OCI-LY1 (cell line): Measurements from ENCODE around the gene TSKS.

Source experiments
- H2AFZ ChIP-seq: fragments of 200-600 bp; sonication (generic), shearing (Covaris generic); 2 replicates; pipeline ENCODE4 v1.6.0; 2014; ENCODE audit warnings: antibody characterized with exemption, mild to moderate bottlenecking, low read length
- H3F3A ChIP-seq: fragments of 200-600 bp; sonication (generic), shearing (Covaris generic); 2 replicates; pipeline ENCODE4 v1.6.0; 2014; ENCODE audit warnings: mild to moderate bottlenecking, antibody characterized with exemption, low read length, moderate library complexity; ENCODE audit not compliant: insufficient read depth
- H3K27ac ChIP-seq: fragments of 200-600 bp; sonication (generic); 2 replicates; pipeline ENCODE4 v1.5.1; 2014; ENCODE audit warnings: low read length, mixed run types, mild to moderate bottlenecking, low read depth; ENCODE audit not compliant: poor library complexity, severe bottlenecking
- H3K27me3 ChIP-seq: fragments of 200-600 bp; sonication (generic); 2 replicates; pipeline ENCODE4 v1.6.0; 2014; ENCODE audit warnings: antibody characterized with exemption, mild to moderate bottlenecking, low read length, moderate library complexity; ENCODE audit not compliant: insufficient read depth
- H3K36me3 ChIP-seq: fragments of 200-600 bp; sonication (generic); 2 replicates; pipeline ENCODE4 v1.6.1; 2014; ENCODE audit warnings: mild to moderate bottlenecking, antibody characterized with exemption, low read length, moderate library complexity, mixed read lengths; ENCODE audit not compliant: insufficient read depth
- H3K4me1 ChIP-seq: fragments of 200-600 bp; sonication (generic); 2 replicates; pipeline ENCODE4 v1.5.1; 2014; ENCODE audit warnings: mild to moderate bottlenecking, low read length, moderate library complexity; ENCODE audit not compliant: insufficient read depth, severe bottlenecking
- H3K4me2 ChIP-seq: fragments of 200-600 bp; sonication (generic), shearing (Covaris generic); 2 replicates; pipeline ENCODE4 v1.6.1; 2014; ENCODE audit warnings: low read length
- H3K4me3 ChIP-seq: fragments of 200-600 bp; sonication (generic); 2 replicates; pipeline ENCODE4 v1.5.1; 2014; ENCODE audit warnings: low read length, low read depth, mild to moderate bottlenecking, mixed read lengths; ENCODE audit not compliant: poor library complexity, severe bottlenecking
- H3K79me2 ChIP-seq: fragments of 200-600 bp; shearing (Covaris generic); 2 replicates; pipeline ENCODE4 v1.6.1; 2016; ENCODE audit warnings: mixed run types, low read length, mixed read lengths; ENCODE audit not compliant: insufficient read depth
- H3K9ac ChIP-seq: fragments of 200-600 bp; sonication (generic), shearing (Covaris generic); 2 replicates; pipeline ENCODE4 v1.6.1; 2014; ENCODE audit warnings: mild to moderate bottlenecking, low read length, mixed read lengths
- H3K9me2 ChIP-seq: fragments of 200-600 bp; sonication (generic), shearing (Covaris generic); 2 replicates; pipeline ENCODE4 v1.6.1; 2014; ENCODE audit warnings: low read depth, mild to moderate bottlenecking, low read length, mixed read lengths
- H3K9me3 ChIP-seq: fragments of 200-600 bp; shearing (Covaris generic); 2 replicates; pipeline ENCODE4 v1.6.1; 2014; ENCODE audit warnings: low read length, mixed read lengths
- H4K20me1 ChIP-seq: fragments of 200-600 bp; sonication (generic), shearing (Covaris generic); 2 replicates; pipeline ENCODE4 v1.6.0; 2016; ENCODE audit warnings: mild to moderate bottlenecking, low read length; ENCODE audit not compliant: insufficient read depth
- CTCF ChIP-seq: fragments of 200-600 bp; sonication (generic), shearing (Covaris generic); IDR thresholded peaks from 2 replicates; pipeline ENCODE4 v1.5.1; 2017; ENCODE audit warnings: mild to moderate bottlenecking, antibody characterized with exemption, low read length, moderate library complexity, mixed read lengths
- EZH2 ChIP-seq: fragments of 200-600 bp; sonication (generic), shearing (Covaris generic); IDR thresholded peaks from 2 replicates; pipeline ENCODE4 v1.8.0; 2017; ENCODE audit warnings: borderline replicate concordance, mixed run types, mild to moderate bottlenecking, antibody characterized with exemption, low read length, moderate library complexity, mixed read lengths

The TSKS gene

GRCh38 chr19:49704888-49705642, 58.0 kb downstream of the TSKS start:
- Histone ChIP-seq H4K20me1 (no peaks in the 10 kb centered on the region), H2AFZ (no peak overlapping the region), H3K9me3 (no peaks in the 10 kb centered on the region), H3K4me3 (no peak overlapping the region), H3F3A (no peaks in the 10 kb centered on the region), H3K4me1 (no peaks in the 10 kb centered on the region), H3K27ac (no peak overlapping the region), H3K36me3 (no peaks in the 10 kb centered on the region), H3K9ac (no peak overlapping the region), H3K79me2 (no peaks in the 10 kb centered on the region), H3K4me2 (no peak overlapping the region), H3K9me2 (no peaks in the 10 kb centered on the region), H3K27me3 (peaks cover 9% of the 10 kb centered on the region; the same call in 1 of the 2 replicates)
- TF ChIP-seq CTCF, result no peak
- TF ChIP-seq EZH2, result no peak

GRCh38 chr19:49701271-49701786, 61.8 kb downstream of the TSKS start:
- no peaks in the 10 kb centered on the region for H4K20me1 ChIP-seq
- H3K9me2 ChIP-seq, result no peaks in the 10 kb centered on the region
- H3K36me3 ChIP-seq, result no peaks in the 10 kb centered on the region
- TF ChIP-seq CTCF (no peak), EZH2 (no peak)
- no peak overlapping the region for H2AFZ ChIP-seq
- no peak overlapping the region for H3K4me3 ChIP-seq
- no peaks in the 10 kb centered on the region for H3K79me2 ChIP-seq
- H3F3A ChIP-seq, result no peaks in the 10 kb centered on the region
- H3K9me3 ChIP-seq, result no peaks in the 10 kb centered on the region
- H3K27ac ChIP-seq, result no peak overlapping the region
- H3K9ac ChIP-seq, result no peak overlapping the region
- H3K4me1 ChIP-seq, result no peaks in the 10 kb centered on the region
- H3K4me2 ChIP-seq, result no peak overlapping the region
- H3K27me3 ChIP-seq, result no peaks in the 10 kb centered on the region; the same call in 1 of the 2 replicates

GRCh38 chr19:49700563-49700962, 62.5 kb downstream of the TSKS start:
- TF ChIP-seq EZH2, result no peak
- no peak for TF ChIP-seq CTCF
- no peaks in the 10 kb centered on the region for H3K9me2 ChIP-seq
- no peak overlapping the region for H3K4me2 ChIP-seq
- no peaks in the 10 kb centered on the region for H3F3A ChIP-seq
- no peak overlapping the region for H3K27ac ChIP-seq
- no peak overlapping the region for H2AFZ ChIP-seq
- H3K9ac ChIP-seq, result no peak overlapping the region
- no peaks in the 10 kb centered on the region for H3K36me3 ChIP-seq
- H4K20me1 ChIP-seq, result no peaks in the 10 kb centered on the region
- H3K79me2 ChIP-seq, result no peaks in the 10 kb centered on the region
- H3K27me3 ChIP-seq, result no peaks in the 10 kb centered on the region
- H3K4me1 ChIP-seq, result no peaks in the 10 kb centered on the region
- H3K9me3 ChIP-seq, result no peaks in the 10 kb centered on the region
- H3K4me3 ChIP-seq, result no peak overlapping the region
